A673 (cell line): Measurements from ENCODE around the gene SYCE1.
"Not testable (repeated sequence)": the region's sequence is repeated elsewhere in the genome, so short reads cannot be mapped to it uniquely, and the experiment has no call there.

Source experiments
- CTCF ChIP-seq: fragments of 300-800, 200-600 bp; sonication (generic); conservative IDR thresholded peaks from 2 replicates; pipeline ENCODE4 v1.5.1; 2017; ENCODE audit warnings: low read depth, mild to moderate bottlenecking, antibody characterized with exemption, low read length, moderate library complexity, mixed read lengths
- EZH2 ChIP-seq: fragments of 200-600 bp; sonication (generic); IDR thresholded peaks from 2 replicates; pipeline ENCODE4 v1.6.1; 2017; ENCODE audit warnings: borderline replicate concordance, low read depth, mild to moderate bottlenecking, mixed read lengths, antibody characterized with exemption, low read length; ENCODE audit not compliant: poor library complexity, severe bottlenecking

DNA sequence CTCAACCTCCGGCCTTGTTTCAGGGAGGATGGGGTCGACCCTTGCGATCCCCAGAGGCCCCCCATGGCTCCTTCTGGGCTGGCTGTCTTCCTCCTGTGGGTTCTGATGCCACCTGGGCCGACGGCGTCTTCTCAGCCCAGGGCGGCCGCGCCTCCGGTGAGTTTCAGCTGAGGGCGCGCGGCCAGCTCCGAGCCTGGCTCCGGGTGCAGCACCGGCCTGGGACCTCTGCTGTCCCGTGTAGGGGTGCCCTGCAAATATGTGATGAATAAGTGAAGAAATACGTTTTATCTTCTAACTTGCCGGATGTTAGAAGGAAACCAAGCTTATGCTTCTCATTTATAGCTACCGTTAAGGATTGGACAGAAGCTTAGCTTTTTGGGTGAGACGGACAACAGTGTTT, 4.4 kb upstream of the SYCE1 start:
- TF ChIP-seq CTCF, EZH2: not testable (repeated sequence)
